Measurements from ENCODE around the gene GJB4.
"Not testable (repeated sequence)": the region's sequence is repeated elsewhere in the genome, so short reads cannot be mapped to it uniquely, and the experiment has no call there.

GJB4 gene

DNA sequence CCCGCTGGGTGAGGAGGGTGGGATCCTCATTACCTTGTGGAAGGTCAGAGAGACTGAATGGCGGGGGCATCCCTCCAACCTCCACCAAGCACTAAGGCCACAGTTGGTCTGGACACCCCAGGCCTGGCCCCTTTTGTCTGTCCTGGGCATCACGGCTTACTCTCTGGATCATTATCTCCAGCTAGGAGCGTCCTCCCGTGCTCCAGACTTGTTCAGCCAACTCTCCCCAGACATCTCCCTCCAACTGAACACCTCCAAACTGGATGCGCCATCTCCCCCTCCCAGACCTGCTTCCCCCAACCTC is 11.9 kb upstream of the GJB4 start:
- DNase-seq = no peak

DNA sequence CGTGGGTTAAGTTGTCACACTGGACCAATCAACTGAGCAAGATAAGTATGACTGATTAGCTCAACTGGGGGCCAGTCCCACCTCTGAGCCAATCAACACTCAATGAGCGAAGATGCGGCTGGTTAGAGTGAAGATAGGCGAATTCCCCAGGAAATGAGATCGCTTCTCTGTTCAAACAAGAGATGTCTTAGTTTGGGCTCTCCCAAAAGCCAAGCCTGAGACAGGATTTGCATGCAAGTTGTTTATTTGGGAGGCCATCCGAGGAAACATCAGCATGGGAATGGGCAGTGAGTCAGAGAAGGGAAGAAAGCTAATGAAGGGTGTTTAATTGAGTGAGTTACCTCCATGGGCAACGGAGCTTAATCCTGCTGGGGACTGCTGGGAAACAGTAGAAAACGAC is 9.5 kb upstream of the GJB4 start:
- no peak for DNase-seq

DNA sequence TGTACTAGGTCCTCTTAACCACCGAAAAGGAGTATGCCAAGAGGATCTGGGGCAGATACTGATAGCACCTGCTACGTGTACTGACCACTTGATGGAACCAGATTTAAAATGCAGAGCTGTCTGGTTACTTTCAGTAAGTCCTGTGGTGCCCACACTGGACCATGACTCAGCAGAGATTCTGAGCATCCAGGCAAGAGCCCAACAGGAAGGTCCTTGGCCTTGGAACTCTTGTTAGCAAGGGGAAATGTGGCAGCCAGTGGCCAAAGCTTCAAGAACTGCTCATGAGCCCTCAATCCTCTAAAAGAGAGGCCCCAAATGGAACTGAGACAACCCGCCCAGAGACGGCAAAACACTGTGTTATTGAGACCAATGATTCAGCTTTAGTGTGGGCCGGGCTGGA is 8.9 kb upstream of the GJB4 start:
- DNase-seq = no peak

DNA sequence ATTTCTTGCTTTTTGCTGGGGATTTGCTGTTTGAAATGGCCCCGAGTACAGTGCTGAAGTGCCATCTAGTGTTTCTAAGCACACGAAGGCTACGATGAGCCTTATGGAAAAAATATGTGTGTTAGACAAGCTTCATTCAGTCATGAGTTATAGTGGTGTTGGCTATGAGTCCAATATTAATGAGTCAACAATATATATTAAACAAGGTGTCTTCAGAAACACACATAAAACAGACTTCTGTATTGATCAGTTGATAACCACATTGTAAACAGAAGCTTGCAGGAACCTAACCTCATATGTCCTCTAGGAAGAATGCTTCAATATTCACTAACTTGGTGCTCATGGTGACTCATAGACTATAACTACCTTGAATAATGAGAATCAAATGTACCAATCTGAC is 6.4 kb upstream of the GJB4 start:
- DNase-seq = no peak

DNA sequence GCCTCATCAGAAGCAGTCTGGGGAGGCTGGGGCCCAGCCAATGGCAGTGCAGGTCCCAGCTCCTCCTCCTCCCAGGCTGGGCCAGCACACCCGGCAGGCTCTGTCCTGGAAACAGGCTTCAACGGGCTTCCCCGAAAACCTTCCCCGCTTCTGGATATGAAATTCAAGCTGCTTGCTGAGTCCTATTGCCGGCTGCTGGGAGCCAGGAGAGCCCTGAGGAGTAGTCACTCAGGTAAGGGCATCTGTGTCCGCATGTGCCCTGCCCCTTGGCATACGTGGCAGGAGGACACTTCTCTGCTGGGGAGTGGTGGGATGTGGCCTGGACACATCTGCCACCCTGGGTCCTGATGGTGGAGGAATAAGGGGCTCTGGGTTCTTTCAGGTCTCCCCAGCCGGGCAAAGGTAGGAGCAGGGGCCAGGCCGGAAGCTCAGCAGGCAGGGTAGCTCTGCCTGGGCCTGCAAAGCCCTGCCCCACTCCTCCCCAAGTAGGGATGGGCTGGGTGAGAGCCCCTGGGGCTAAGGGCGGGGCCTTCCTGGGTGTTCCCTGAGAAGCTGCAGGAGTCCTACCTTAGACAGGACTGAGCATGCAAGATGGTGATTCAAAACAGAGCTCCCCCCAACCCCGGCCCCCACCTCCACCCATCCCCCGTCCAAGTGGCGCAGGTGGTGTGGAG is 4.4 kb upstream of the GJB4 start, which contains the start of gene GJB5:
GJB5 (plus strand) TSS at position 84 of the 674 bp plus-strand sequence. CDS start 2,284 bp downstream, outside the sequence.
- DNase-seq = no peak

DNA sequence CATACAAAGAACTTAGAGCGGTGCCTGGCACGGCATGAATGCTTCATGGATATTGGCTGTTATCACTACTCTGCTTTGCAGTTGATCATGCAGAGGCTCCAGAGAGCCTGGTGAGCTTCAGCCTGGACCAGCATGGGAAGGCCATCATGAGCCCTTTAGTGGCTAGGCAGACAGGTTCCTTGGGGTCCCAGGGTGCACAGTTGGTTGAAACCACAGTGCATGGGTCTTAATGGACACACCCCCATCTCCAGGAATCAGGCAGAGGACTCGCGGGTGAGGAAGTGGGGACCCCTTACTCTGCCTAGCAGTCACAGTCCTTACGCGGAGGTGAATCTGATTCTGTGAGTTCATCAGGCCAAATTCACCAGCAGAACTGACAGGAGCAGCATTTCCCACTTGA is 3.6 kb upstream of the GJB4 start:
- no peak for DNase-seq

DNA sequence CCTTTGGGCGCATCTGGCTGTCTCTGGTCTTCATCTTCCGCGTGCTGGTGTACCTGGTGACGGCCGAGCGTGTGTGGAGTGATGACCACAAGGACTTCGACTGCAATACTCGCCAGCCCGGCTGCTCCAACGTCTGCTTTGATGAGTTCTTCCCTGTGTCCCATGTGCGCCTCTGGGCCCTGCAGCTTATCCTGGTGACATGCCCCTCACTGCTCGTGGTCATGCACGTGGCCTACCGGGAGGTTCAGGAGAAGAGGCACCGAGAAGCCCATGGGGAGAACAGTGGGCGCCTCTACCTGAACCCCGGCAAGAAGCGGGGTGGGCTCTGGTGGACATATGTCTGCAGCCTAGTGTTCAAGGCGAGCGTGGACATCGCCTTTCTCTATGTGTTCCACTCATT is 2.2 kb upstream of the GJB4 start:
- DNase-seq = no peak

DNA sequence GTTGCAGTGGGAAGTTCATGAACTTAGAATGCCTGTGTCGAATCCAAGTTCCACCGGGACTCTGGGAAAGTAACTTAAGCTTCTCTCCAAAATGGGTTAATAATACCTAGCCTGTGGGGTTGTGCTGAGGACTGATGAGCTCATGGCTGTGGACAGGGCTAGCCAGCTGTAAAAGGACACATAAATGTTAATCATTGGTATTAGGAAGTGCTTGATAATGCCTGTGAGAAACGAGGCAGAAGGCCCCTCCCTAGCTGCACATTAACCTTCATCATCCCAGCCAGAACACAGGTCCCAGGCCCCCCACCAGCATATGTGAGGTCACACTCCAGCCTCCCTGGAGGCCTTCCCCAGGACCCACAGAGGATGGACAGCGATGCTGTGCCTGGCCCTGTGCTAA is 789 bp upstream of the GJB4 start:
- DNase-seq = no peak

DNA sequence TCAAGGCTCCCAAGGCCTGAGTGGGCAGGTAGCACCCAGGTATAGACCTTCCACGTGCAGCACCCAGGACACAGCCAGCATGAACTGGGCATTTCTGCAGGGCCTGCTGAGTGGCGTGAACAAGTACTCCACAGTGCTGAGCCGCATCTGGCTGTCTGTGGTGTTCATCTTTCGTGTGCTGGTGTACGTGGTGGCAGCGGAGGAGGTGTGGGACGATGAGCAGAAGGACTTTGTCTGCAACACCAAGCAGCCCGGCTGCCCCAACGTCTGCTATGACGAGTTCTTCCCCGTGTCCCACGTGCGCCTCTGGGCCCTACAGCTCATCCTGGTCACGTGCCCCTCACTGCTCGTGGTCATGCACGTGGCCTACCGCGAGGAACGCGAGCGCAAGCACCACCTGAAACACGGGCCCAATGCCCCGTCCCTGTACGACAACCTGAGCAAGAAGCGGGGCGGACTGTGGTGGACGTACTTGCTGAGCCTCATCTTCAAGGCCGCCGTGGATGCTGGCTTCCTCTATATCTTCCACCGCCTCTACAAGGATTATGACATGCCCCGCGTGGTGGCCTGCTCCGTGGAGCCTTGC is 1.7 kb downstream of the GJB4 start:
- DNase-seq = no peak

DNA sequence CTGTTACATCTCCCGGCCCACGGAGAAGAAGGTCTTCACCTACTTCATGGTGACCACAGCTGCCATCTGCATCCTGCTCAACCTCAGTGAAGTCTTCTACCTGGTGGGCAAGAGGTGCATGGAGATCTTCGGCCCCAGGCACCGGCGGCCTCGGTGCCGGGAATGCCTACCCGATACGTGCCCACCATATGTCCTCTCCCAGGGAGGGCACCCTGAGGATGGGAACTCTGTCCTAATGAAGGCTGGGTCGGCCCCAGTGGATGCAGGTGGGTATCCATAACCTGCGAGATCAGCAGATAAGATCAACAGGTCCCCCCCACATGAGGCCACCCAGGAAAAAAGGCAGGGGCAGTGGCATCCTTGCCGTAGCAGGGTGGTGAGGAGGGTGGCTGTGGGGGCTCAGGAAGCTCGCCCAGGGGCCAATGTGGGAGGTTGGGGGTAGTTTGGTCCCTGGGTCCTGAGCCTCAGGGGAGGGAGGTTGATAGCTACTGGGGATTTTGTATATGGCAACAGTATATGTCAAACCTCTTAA is 2.3 kb downstream of the GJB4 start:
- DNase-seq = no peak

DNA sequence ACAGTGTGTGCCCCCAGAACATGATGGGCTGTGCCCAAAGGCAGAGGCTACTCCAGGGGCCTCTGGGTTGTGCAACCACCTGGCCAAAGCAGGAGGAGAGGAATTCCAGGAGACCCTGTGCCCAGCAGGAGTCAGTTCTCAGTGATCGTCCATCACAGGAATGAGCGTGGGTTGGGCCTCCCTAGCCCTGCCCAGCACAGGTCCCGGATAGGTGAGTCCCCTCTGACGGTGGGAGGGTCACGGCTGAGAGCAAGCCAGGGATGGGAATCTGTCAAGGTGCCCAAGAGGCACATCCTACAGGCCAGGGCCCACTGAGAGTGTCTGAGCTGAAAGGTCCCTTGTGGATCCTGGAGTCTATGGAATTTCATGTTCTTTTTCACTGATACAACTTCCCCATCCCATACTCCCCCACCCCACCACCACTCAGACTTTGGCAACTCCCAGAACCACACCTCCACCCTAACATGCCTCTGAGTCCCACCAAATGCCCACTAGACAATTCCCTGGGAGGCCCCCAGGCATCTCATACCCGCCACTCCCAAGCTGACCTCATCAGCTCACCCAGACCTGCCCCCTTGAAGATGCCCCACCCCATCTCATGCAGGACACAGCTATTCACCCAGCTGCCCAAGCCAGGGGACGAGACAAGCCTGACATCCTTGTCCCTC is 3.1 kb downstream of the GJB4 start:
- DNase-seq = no peak

DNA sequence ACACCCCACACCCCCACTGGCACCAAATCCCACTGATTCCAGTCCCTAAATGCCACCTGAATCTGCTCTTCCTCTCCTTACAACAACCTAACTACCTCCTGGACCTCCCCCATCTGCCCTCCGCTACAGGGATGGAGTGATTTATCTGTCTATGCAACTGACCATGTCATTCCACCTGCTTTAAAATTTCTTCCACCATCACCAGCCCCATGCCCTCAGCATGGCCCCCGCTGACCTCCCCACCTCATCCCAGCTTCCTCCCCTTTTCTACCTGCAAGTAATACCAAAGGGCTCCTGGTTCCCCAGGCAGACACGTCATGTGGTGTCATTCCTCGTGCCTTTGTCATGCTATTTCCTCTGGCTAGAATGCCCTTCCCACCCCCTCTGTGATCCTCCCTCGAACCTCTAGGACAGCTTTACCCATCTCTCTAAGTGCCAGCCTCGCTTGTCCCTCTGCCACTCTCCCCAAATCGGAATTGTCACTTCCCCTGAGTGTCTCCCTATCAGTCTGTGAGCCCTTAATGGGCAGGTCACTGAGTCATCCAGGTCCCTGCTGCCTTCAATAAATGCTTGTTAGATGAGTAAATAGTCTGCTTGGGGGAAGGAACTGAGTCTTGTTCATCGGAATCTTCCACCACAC is 3.7 kb downstream of the GJB4 start:
- no peak for DNase-seq

DNA sequence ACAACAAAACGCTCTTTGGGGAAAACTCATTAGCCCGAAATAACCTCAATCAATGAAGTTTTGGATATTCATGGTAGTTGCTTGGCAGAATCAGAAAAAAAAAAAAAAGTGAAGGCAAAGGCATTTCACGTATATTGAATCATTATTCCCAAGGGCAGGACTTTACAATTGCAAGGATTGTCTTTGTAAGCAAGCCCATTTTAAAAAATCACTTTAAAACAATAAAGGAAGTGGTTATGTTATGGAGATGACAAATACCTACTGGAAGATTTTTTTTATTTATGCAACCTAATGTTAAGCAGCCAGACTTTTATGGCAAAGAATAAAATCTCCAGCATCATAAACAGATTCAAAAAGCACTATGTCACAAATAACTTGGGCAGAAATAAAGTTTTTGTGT is 9.3 kb downstream of the GJB4 start:
- no peak for DNase-seq

DNA sequence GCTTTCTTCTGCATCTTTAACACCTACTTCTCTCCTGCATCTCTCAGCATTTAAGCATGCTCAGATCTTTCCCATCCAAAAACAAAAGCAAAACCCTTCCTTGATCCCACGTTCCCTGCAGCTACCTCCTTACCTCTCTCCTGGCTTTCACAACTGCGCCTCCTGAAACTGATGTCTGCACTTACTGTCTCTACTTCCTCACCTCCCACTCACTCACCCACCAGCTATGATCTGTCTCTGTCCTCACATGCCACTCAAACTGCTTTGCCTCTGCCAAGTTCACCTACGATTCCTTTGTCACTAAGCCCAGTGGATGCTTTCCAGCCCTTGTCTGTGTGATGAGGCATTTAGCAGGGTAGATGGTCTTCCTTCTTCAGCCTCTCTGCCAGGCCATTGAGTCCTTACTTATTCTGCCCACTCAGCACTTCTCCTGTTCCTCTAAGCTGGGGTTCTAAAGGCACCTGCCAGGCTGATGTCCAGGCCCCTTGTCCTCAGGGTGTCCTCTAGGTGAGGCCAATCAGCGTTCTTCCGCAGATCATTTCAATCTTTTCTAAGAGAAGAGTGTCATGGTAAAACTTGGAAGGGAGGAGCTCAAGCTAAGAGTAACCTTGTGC is 11.5 kb downstream of the GJB4 start:
- no peak for DNase-seq

DNA sequence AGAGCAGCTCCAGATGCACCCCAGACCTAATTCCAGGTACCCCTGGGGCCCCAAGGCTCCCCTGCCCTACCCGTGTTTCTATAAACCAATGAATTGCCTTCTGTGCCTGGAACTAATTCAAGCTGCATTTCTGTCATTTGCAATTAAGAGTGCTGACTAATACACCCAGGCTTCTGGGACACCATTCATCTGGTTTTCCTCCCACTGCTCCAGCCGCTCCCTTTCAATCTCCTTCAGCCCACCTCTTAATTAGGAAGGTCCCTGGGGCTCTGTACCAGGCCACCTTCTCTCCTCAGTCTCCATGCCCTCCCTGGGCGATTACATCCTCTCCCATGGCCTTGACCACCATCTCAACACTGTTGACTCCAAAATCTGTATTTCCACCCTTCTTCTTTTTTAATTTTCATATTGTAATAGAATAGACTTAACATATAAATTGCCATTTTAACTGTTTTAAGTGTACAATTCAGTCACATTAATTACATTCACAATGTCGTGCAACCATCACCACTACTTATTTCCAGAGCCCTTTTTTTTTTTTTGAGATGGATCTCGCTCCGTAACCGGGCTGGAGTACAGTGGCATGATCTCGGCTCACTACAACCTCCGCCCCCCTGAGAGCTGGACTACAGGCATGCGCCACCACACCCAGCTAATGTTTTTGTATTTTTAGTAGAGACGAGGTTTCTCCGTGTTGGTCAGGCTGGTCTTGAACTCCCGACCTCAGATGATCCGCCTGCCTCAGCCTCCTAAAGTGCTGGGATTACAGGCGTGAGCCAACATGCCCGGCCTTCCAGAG is 12.2 kb downstream of the GJB4 start:
- DNase-seq = no peak

DNA sequence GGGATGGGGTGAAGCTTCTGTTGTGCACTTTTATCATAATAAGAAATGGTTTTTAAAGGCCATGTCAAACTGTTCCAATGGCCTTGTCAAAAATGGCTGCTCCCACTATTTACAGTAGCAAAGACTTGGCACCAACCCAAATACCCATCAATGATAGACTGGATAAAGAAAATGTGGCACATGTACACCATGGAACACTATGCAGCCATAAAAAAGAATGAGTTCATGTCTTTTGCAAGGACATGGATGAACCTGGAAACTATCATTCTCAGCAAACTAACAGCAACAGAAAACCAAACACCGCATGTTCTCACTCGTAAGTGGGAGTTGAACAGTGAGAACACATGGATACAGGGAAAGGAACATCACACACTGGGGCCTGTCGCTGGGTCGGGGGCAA is 13.6 kb downstream of the GJB4 start:
- DNase-seq = not testable (repeated sequence)

DNA sequence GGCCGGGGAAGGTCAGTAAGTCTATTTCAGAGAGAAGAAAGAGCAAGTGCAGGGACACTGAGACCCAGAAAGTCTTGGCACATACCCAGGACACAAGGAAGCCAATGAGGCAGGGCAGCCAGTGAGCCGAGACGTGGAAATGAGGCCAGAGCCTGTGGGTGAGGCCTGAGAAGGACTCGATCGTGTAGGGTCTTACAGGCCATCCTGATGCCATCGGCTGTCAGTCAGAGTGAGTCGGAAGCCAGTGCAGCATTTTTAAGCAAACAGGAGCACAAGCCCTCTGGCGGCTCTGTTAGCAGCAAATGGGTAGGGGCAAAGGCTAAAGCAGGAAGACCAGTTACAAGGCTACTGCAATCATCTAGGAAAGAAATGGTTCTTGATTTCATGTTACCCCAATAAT is 15.4 kb downstream of the GJB4 start:
- no peak for DNase-seq

DNA sequence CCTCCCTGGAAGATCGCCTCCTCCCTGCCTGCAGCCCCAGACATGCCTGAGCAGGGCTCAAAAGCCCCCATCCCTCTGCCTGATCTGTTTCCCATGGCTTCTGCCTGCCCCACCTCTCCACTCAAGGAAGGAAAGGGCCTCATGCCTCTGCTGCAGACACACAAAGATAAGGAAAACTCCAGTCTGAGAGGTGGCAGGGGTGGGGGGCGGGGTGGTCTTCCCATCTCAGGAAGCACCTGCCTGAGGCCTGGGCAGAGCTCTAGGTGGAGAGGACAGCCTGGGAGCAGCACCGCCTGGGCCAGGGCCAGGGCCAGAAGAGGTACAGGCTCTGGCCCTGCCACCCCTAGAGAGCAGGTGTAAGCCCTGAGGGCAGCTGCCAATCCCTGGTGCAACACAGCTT is 17.4 kb downstream of the GJB4 start:
- no peak for DNase-seq

DNA sequence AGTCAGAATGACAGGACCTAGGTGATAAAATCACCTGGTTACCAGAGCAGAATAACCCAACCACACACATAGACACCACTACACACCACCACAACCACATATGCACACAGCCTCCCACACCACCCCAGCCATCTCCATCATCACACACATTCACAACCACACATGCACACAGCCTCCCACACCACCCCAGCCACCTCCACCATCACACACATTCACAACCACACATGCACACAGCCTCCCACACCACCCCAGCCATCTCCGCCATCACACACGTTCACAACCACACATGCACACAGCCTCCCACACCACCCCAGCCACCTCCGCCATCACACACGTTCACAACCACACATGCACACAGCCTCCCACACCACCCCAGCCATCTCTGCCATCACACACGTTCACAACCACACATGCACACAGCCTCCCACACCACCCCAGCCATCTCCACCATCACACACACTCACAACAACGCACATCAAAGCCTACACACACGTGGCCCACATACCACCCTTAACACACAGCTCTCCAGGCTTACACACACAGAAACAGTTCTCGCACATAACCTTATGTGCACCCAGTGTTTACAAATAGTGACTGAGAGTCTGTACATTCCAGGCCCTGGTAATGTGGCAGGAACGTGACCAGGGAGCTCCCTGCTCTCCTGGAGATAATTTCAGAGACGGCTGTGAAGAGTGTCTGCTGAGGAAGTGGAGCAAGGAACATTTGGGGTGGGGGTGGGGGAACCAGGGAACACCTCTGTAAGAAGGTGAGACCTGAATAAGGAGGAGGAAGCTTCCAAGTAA is 18.2 kb downstream of the GJB4 start:
- DNase-seq = no peak

DNA sequence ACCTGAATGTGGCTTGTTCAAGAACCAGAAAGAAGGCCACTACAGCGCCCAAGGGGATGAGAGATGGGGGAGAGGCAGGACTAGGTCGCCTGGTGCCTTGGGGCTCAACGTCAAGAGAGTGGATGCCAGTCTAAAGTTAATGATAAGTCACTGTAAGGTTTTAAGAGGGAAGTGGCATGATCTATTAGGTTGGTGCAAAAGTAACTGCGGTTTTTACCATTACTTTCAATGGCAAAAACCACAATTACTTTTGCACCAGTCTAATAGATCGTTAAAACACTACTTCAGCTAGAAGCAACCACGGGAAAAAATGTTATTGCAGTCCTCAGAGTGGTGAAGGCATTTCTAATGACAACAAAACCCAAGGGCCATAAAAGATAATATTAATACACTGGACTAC is 18.8 kb downstream of the GJB4 start:
- no peak for DNase-seq

DNA sequence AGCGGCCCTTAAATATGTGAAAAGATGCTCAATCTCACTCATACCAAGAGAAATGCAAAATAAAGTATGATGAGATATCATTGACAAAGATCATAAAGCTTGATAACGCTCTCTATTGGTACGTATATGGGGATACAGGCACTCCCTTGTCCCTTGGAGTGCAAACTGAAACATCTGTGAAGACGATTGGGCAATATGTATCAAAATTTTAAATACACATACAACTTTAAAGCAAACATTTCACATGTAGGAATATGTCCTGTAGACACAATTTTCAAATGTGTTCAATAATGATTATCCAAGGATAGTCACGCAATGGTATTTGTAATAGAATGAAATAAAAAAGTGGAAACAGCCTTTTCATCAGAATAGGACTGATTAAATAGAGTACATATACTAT is 19.5 kb downstream of the GJB4 start:
- no peak for DNase-seq

DNA sequence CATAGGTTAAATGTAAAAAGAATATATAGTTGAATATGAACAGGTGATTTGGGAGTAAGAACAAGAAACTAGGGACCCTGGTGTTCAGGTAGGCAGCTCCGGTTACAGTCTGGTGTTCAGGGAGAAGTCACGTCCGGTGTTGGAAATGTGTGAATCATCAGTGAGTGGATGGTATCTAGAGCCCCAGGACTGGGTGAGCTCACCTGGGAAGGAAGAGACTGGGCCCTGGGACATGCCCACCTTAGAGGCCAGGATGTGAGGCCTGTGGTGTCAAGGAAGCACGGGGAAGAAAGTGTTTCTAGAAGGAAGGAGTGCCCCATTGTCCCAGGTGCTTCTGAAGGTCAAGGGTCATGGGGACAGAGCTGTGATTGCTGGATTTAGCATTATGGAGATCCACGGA is 20.0 kb downstream of the GJB4 start:
- DNase-seq = no peak
